CD1c-positive myeloid dendritic cell (primary cell): ENCODE results near the gene MBD3.
A peak's percentile ranks its signal among the peaks of the same experiment; 100 is the strongest.

Source experiments
- DNase-seq: peaks from one replicate; pipeline ENCODE4 v3.0.0-alpha.2; 2016; ENCODE audit errors: extremely low spot score

The MBD3 gene

GRCh38 chr19:1619094-1619439, 26.4 kb upstream of the MBD3 start:
- DNase-seq, result no peak

- DNase-seq, result no peak
Measured at GRCh38 chr19:1618157-1619093, 25.8 kb upstream of the MBD3 start.

GRCh38 chr19:1616875-1617274, 24.2 kb upstream of the MBD3 start:
- DNase-seq, result no peak

GRCh38 chr19:1616396-1616795, 23.7 kb upstream of the MBD3 start:
- DNase-seq, result no peak

GRCh38 chr19:1615156-1615765, 22.6 kb upstream of the MBD3 start:
- no peak for DNase-seq

GRCh38 chr19:1613808-1614570, 21.3 kb upstream of the MBD3 start:
- DNase-seq, result no peak

- no peak for DNase-seq
Measured at GRCh38 chr19:1613146-1613545, 20.5 kb upstream of the MBD3 start.

- DNase-seq, result no peak
Measured at GRCh38 chr19:1612114-1613086, 19.7 kb upstream of the MBD3 start.

GRCh38 chr19:1611353-1611752, 18.7 kb upstream of the MBD3 start:
- no peak for DNase-seq

- DNase-seq, result no peak
Measured at GRCh38 chr19:1610579-1610978, 17.9 kb upstream of the MBD3 start.

GRCh38 chr19:1609680-1610474, 17.2 kb upstream of the MBD3 start:
- DNase-seq, result no peak

- peak; percentile 31 for DNase-seq
Measured at GRCh38 chr19:1609103-1609396, 16.4 kb upstream of the MBD3 start.

- DNase-seq, result no peak
Measured at GRCh38 chr19:1608359-1609102, 15.9 kb upstream of the MBD3 start.

GRCh38 chr19:1606138-1606651, 13.5 kb upstream of the MBD3 start:
- DNase-seq, result no peak

GRCh38 chr19:1605236-1606137, 12.8 kb upstream of the MBD3 start, which contains the start of gene UQCR11:
TSS of gene UQCR11 (minus strand) at chr19:1605462. CDS start at chr19:1605409, 53 bp downstream.
- peak; percentile 94 for DNase-seq

- DNase-seq, result no peak
Measured at GRCh38 chr19:1602091-1602707, 9.5 kb upstream of the MBD3 start.

GRCh38 chr19:1601613-1602064, 9.0 kb upstream of the MBD3 start:
- no peak for DNase-seq

- DNase-seq, result no peak
Measured at GRCh38 chr19:1599460-1599846, 6.8 kb upstream of the MBD3 start.
